ENCODE data around the gene C17orf107. TPM values are rescaled to one million over a fixed set of nuclear protein-coding genes. Genes with fewer than 3 reads are reported as not detected.

Gene C17orf107
- total RNA-seq, 1 experiment from 2014 or later: 1.7 TPM

DNA sequence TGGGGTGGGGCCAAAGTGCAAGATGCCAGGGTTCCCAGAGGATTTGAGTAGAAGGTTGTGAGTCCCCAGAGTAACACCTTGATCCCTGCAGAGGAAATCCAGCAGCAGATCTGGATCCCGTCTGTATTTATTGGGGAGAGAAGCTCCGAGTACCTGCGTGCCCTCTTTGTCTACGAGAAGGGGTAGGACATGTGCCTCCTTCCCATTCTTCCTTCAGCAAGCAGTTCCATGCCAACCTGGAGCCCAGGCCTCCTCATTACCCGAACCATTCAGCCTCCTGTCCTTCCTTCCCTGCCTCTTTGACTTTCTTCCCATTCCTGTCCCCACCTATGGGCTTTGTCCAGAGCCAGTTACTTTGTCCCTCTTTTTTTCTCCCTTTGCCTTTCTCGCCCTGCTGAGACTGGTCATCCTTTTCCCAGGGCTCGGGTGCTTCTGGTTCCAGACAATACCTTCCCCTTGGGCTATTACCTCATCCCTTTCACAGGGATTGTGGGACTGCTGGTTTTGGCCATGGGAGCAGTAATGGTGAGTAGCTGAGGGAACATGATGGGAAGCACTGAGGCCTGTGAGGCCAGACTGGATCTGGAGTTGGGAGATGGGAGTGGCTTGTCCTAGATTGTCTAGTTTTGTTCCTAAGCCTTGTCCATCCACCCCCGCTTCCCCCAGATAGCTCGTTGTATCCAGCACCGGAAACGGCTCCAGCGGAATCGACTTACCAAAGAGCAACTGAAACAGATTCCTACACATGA, 43.6 kb downstream of the C17orf107 start:
- Histone ChIP-seq H3K4me1 (ENCODE audit: control insufficient read depth in 1 of 2, insufficient read depth in 2 of 2, low read length in 2 of 2) (peaks cover 28 to 56% of the 10 kb centered on the region in 2 experiments), H3K36me3 (ENCODE audit: control insufficient read depth in 1 of 2, insufficient read depth in 2 of 2, low read length in 2 of 2) (peaks cover 9 to 32% of the 10 kb centered on the region in 2 experiments; a peak in 2 of 4 replicates), H3K9me2 (ENCODE audit: insufficient read depth) (no peaks in the 10 kb centered on the region), H3K4me3 (replicated peaks in 1 of 2; ENCODE audit: low read depth in 1 of 2, low read length in 2 of 2) (no peak overlapping the region), H3K79me2 (ENCODE audit: insufficient read depth, low read length) (peaks cover 91% of the 10 kb centered on the region), H3K4me2 (ENCODE audit: low read length) (no peak overlapping the region), H3K27ac (ENCODE audit: low read depth, low read length) (0 out of 2 replicates have a peak overlapping the region, but pooled peaks have one; percentile 15), H2AFZ (ENCODE audit: low read depth, low read length, poor library complexity, severe bottlenecking) (no peak overlapping the region), H4K20me1 (ENCODE audit: insufficient read depth) (peaks cover 12% of the 10 kb centered on the region; the same call in 1 of the 2 replicates), H3K27me3 (ENCODE audit: insufficient read depth, low read length) (no peaks in the 10 kb centered on the region), H3K9ac (ENCODE audit: low read length) (no peak overlapping the region), H3K9me3 (ENCODE audit: control insufficient read depth in 1 of 2, insufficient read depth in 1 of 2, low read depth in 1 of 2, low read length in 2 of 2) (no peaks in the 10 kb centered on the region)
- no peak for TF ChIP-seq SRF (IDR thresholded peaks at IDR 0.05; ENCODE audit: low read depth)
- TF ChIP-seq POLR2AphosphoS5 (IDR thresholded peaks at IDR 0.05; ENCODE audit: low read depth, low read length): peak; percentile 37; the same call in 1 of the 2 replicates
- DNase-seq (ENCODE audit: low read depth, low spot score) (no peak), ATAC-seq (no peak)
- intact Hi-C loops (cut with micrococcal nuclease): no loop called here
- ChIA-PET RAD21 (ENCODE audit: low non-redundant PET in 1 of 2, low total read pairs in 2 of 2, uncharacterized antibody in 2 of 2, unreplicated experiment in 2 of 2) (no interaction called here), POLR2A (interaction anchor here (2.0 kb wide), 1 partner anchor 25 kb away, joined by 5 read pairs; the partner anchor contains the start of gene SPAG7), CTCF (no interaction called here)
- BruUV-seq (replicated peaks): no TSS peak

DNA sequence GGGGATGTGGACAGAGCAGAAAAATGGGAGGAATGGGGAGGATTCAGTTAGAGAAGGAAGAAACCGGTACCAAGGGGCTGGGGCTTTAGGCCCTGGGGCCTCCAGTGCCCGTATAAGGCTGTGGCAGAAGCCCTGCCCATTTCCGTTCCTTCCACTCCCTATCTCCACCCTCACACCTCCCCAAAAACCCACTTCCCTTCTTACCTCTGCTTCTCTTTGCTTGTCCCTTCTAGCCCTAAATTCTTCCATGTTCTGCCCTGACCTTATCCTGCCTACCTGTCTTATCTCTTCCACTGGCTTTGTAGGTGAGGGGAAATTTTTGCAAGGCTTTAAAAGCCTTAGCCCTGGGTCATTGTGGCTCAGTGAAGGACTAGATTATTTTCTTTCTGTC, 44.8 kb downstream of the C17orf107 start:
- Histone ChIP-seq H3K4me1 (ENCODE audit: control insufficient read depth in 1 of 2, insufficient read depth in 2 of 2, low read length in 2 of 2) (peaks cover 28 to 52% of the 10 kb centered on the region in 2 experiments), H3K9me2 (ENCODE audit: insufficient read depth) (no peaks in the 10 kb centered on the region), H2AFZ (ENCODE audit: low read depth, low read length, poor library complexity, severe bottlenecking) (no peak overlapping the region), H3K36me3 (ENCODE audit: control insufficient read depth in 1 of 2, insufficient read depth in 2 of 2, low read length in 2 of 2) (peaks cover 9 to 25% of the 10 kb centered on the region in 2 experiments; a peak in 2 of 4 replicates), H3K27me3 (ENCODE audit: insufficient read depth, low read length) (no peaks in the 10 kb centered on the region), H3K9ac (ENCODE audit: low read length) (peak overlapping the region; percentile 97; the same call in 1 of the 2 replicates), H3K4me3 (replicated peaks in 1 of 2; ENCODE audit: low read depth in 1 of 2, low read length in 2 of 2) (no peak overlapping the region), H3K79me2 (ENCODE audit: insufficient read depth, low read length) (peaks cover 86% of the 10 kb centered on the region), H3K4me2 (ENCODE audit: low read length) (no peak overlapping the region), H3K9me3 (ENCODE audit: control insufficient read depth in 1 of 2, insufficient read depth in 1 of 2, low read depth in 1 of 2, low read length in 2 of 2) (no peaks in the 10 kb centered on the region), H3K27ac (ENCODE audit: low read depth, low read length) (peak overlapping the region; percentile 65), H4K20me1 (ENCODE audit: insufficient read depth) (peaks cover 12% of the 10 kb centered on the region; the same call in 1 of the 2 replicates)
- intact Hi-C loops (cut with micrococcal nuclease): no loop called here
- ATAC-seq: no peak
- no peak for TF ChIP-seq ZNF274 (IDR thresholded peaks at IDR 0.05; ENCODE audit: low read depth, low read length)
- peak; percentile 41; the same call in 1 of the 2 replicates for TF ChIP-seq POLR2AphosphoS5 (IDR thresholded peaks at IDR 0.05; ENCODE audit: low read depth, low read length)
- TF ChIP-seq, protein P1, sequence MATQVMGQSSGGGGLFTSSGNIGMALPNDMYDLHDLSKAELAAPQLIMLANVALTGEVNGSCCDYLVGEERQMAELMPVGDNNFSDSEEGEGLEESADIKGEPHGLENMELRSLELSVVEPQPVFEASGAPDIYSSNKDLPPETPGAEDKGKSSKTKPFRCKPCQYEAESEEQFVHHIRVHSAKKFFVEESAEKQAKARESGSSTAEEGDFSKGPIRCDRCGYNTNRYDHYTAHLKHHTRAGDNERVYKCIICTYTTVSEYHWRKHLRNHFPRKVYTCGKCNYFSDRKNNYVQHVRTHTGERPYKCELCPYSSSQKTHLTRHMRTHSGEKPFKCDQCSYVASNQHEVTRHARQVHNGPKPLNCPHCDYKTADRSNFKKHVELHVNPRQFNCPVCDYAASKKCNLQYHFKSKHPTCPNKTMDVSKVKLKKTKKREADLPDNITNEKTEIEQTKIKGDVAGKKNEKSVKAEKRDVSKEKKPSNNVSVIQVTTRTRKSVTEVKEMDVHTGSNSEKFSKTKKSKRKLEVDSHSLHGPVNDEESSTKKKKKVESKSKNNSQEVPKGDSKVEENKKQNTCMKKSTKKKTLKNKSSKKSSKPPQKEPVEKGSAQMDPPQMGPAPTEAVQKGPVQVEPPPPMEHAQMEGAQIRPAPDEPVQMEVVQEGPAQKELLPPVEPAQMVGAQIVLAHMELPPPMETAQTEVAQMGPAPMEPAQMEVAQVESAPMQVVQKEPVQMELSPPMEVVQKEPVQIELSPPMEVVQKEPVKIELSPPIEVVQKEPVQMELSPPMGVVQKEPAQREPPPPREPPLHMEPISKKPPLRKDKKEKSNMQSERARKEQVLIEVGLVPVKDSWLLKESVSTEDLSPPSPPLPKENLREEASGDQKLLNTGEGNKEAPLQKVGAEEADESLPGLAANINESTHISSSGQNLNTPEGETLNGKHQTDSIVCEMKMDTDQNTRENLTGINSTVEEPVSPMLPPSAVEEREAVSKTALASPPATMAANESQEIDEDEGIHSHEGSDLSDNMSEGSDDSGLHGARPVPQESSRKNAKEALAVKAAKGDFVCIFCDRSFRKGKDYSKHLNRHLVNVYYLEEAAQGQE (IDR thresholded peaks at IDR 0.05; ENCODE audit: low read depth): no peak
- peak; percentile 16; the same call in 1 of the 2 replicates for TF ChIP-seq JUND (IDR thresholded peaks at IDR 0.05)
- ChIA-PET CTCF (no interaction called here), RAD21 (ENCODE audit: low non-redundant PET in 1 of 2, low total read pairs in 2 of 2, uncharacterized antibody in 2 of 2, unreplicated experiment in 2 of 2) (no interaction called here), POLR2A (interaction anchor here (0.5 to 2.0 kb wide), 2 partner anchors 23 to 261 kb away, joined by 3 to 5 read pairs; partner anchors contain the start of gene SPAG7)
- no TSS peak for BruUV-seq (replicated peaks)
- no peak for DNase-seq (ENCODE audit: low read depth, low spot score)
